Measurements from ENCODE around the gene SRPK3. TPM values are rescaled to one million over a fixed set of nuclear protein-coding genes. Genes with fewer than 3 reads are reported as not detected.
A peak's percentile ranks its signal among the peaks of the same experiment; 100 is the strongest.

The SRPK3 gene
- total RNA-seq, 1 experiment from 2014 or later = 1.6 TPM

- BruUV-seq (replicated peaks) = no TSS peak
- no peaks in the 10 kb centered on the region for H3K9me3 ChIP-seq (ENCODE audit: control insufficient read depth, insufficient read depth, low read depth, low read length)
- peak overlapping the region in 1 of 2 experiments; percentile 69; a peak in 1 of 4 replicates for H3K4me3 ChIP-seq (ENCODE audit: low read depth in 2 of 2, low read length in 2 of 2)
- no peak for TF ChIP-seq CTCF (IDR thresholded peaks at IDR 0.05)
- no peak for TF ChIP-seq SIN3A (IDR thresholded peaks at IDR 0.05; ENCODE audit: borderline replicate concordance, insufficient read depth, low read depth, low read length)
- no peak for TF ChIP-seq POLR2AphosphoS5 (IDR thresholded peaks at IDR 0.05; ENCODE audit: low read depth, low read length)
- no peak for TF ChIP-seq TCF7L2 (IDR thresholded peaks at IDR 0.05; ENCODE audit: low read depth, low read length)
- no peak for TF ChIP-seq REST (IDR thresholded peaks at IDR 0.05; ENCODE audit: insufficient read depth in 1 of 2, low read depth in 2 of 2, low read length in 1 of 2)
- peaks cover 3% of the 10 kb centered on the region for H3K36me3 ChIP-seq (ENCODE audit: control insufficient read depth, insufficient read depth, low read length)
- H3K27me3 ChIP-seq (ENCODE audit: control insufficient read depth, insufficient read depth, low read length) = no peaks in the 10 kb centered on the region
- ATAC-seq (no peak), DNase-seq (ENCODE audit: low read depth, low spot score) (no peak)
- ChIA-PET CTCF (interaction anchor here (0.6 kb wide), 1 partner anchor 208 kb away, joined by 5 read pairs; no protein-coding TSS in a partner anchor), POLR2A (no interaction called here)
- H3K4me1 ChIP-seq (ENCODE audit: control insufficient read depth, insufficient read depth, low read length) = peaks cover 22% of the 10 kb centered on the region
- in situ Hi-C loops (cut with HindIII; ENCODE audit: low pct_unique_long_range_greater_than_20kb, low sequenced_read_pairs) = no loop called here
- intact Hi-C loops (cut with micrococcal nuclease; ENCODE audit: unreplicated experiment) = no loop called here
- peak overlapping the region; percentile 97; the same call in 1 of the 2 replicates for H3K27ac ChIP-seq (ENCODE audit: low read length)
Measured at GRCh38 chrX:153792368-153792767, 11.5 kb downstream of the SRPK3 start.

- peaks cover 22% of the 10 kb centered on the region for H3K4me1 ChIP-seq (ENCODE audit: control insufficient read depth, insufficient read depth, low read length)
- peak overlapping the region; percentile 97 for H3K27ac ChIP-seq (ENCODE audit: low read length)
- ATAC-seq (no peak), DNase-seq (ENCODE audit: low read depth, low spot score) (no peak)
- in situ Hi-C loops (cut with HindIII; ENCODE audit: low pct_unique_long_range_greater_than_20kb, low sequenced_read_pairs) = no loop called here
- peak overlapping the region; percentile 69 to 95 for H3K4me3 ChIP-seq (ENCODE audit: low read depth in 2 of 2, low read length in 2 of 2)
- peaks cover 3% of the 10 kb centered on the region for H3K36me3 ChIP-seq (ENCODE audit: control insufficient read depth, insufficient read depth, low read length)
- TF ChIP-seq POLR2AphosphoS5 (IDR thresholded peaks at IDR 0.05; ENCODE audit: low read depth, low read length) (no peak), REST (IDR thresholded peaks at IDR 0.05; ENCODE audit: insufficient read depth in 1 of 2, low read depth in 2 of 2, low read length in 1 of 2) (no peak), SIN3A (IDR thresholded peaks at IDR 0.05; ENCODE audit: borderline replicate concordance, insufficient read depth, low read depth, low read length) (no peak), CTCF (IDR thresholded peaks at IDR 0.05) (no peak), TCF7L2 (IDR thresholded peaks at IDR 0.05; ENCODE audit: low read depth, low read length) (no peak)
- TSS peak; percentile 79 for BruUV-seq (replicated peaks)
- intact Hi-C loops (cut with micrococcal nuclease; ENCODE audit: unreplicated experiment) = no loop called here
- no peaks in the 10 kb centered on the region for H3K9me3 ChIP-seq (ENCODE audit: control insufficient read depth, insufficient read depth, low read depth, low read length)
- no peaks in the 10 kb centered on the region for H3K27me3 ChIP-seq (ENCODE audit: control insufficient read depth, insufficient read depth, low read length)
- ChIA-PET POLR2A (no interaction called here), CTCF (interaction anchor here (0.6 kb wide), 1 partner anchor 25 kb away, joined by 8 read pairs; no protein-coding TSS in a partner anchor)
Measured at GRCh38 chrX:153793291-153793690, 12.4 kb downstream of the SRPK3 start.

All from Panc1 (cell line).